GM10266 (cell line): Measurements from ENCODE around the gene IPO13.

Experiments
- DNase-seq: peaks from one replicate; pipeline ENCODE4 v3.0.0; 2012; ENCODE audit errors: extremely low spot score
- CTCF ChIP-seq: IDR thresholded peaks from 2 replicates; pipeline ENCODE4 v1.5.1; 2012; ENCODE audit warnings: mild to moderate bottlenecking, low read depth; ENCODE audit not compliant: control insufficient read depth, insufficient read depth; ENCODE audit errors: missing control alignments

Gene IPO13

DNA sequence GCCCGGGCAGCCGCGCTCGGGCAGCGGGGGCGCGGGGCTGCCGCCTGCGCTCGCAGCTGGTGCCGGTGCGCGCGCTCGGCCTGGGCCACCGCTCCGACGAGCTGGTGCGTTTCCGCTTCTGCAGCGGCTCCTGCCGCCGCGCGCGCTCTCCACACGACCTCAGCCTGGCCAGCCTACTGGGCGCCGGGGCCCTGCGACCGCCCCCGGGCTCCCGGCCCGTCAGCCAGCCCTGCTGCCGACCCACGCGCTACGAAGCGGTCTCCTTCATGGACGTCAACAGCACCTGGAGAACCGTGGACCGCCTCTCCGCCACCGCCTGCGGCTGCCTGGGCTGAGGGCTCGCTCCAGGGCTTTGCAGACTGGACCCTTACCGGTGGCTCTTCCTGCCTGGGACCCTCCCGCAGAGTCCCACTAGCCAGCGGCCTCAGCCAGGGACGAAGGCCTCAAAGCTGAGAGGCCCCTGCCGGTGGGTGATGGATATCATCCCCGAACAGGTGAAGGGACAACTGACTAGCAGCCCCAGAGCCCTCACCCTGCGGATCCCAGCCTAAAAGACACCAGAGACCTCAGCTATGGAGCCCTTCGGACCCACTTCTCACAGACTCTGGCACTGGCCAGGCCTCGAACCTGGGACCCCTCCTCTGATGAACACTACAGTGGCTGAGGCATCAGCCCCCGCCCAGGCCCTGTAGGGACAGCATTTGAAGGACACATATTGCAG is 10.2 kb upstream of the IPO13 start:
- DNase-seq = peak; percentile 49
- no peak for TF ChIP-seq CTCF

GRCh38 chr1:43937179-43937865 is 9.4 kb upstream of the IPO13 start:
- TF ChIP-seq CTCF = no peak
- DNase-seq = no peak

GRCh38 chr1:43938383-43938782 is 8.4 kb upstream of the IPO13 start:
- DNase-seq = no peak
- TF ChIP-seq CTCF = no peak

DNA sequence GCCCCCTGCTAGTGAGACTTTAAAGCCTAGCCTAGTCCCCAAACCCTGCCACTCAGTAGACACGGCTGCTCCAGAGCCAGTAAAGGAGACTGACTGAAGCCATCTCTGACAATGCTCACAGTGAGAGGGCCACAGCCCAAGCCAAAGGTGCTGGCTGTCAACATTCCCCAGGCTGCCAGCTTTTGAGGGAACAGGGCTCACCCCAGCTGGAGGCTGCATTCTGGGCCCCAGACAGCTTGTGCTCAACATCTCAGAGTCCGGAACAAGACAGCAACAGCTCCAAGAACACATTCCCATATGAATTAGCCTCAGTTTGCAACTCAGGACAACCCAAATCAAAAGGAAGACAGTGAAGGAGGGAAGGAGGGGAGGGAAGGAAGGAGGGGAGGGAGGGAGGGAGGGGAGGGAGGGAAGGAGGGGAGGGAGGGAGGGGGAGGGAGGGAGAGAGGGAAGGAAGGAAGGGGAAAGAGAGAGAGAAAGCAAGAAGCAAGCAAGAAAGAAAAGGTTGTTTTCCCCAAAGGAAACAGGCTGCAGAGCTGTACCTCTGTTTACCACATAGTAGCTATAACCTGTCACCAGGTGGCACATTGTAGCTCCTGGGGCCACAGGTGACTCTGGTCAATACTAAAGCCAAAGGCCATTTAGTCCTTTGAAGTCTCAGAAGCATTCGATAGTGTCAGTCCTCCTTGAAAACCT is 7.7 kb upstream of the IPO13 start:
- DNase-seq = no peak
- TF ChIP-seq CTCF = no peak

DNA sequence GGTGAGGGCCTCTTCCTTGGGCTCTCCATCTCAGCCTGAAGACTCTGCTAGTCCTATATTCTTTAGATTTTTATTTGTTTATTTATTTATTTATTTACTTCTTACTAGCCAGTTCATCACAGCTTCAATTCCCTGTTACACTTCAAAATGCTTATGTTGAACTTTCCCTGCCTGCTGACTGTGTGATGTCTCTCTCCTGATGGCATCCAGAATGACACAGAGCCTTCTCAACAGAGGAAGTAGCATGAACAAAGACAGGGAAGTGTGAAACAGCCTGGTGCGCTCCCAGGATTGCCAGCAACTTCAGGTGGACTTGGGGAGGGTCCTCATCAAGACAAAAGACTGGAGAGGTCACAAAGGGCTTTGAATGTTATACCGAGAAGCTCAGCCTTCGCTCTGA is 4.3 kb upstream of the IPO13 start:
- no peak for DNase-seq
- no peak for TF ChIP-seq CTCF

- DNase-seq = no peak
- no peak for TF ChIP-seq CTCF
Measured at GRCh38 chr1:43944860-43945259, 1.9 kb upstream of the IPO13 start.
